K562 (cell line): ENCODE measurements around the gene BEND6.

Source experiments
- CBFB ChIP-seq: sonication (generic); formaldehyde crosslinking; IDR thresholded peaks from 2 replicates; pipeline ENCODE4 v1.4.0; 2020; ENCODE audit warnings: mild to moderate bottlenecking, missing genetic modification reagents
- HNRNPUL1 ChIP-seq: fragments of 200-400 bp; formaldehyde crosslinking; IDR thresholded peaks from 2 replicates; pipeline ENCODE4 v1.6.1; 2017; ENCODE audit warnings: low read length
- TF ChIP-seq, protein P1 (sequence below), 2 experiments: fragments of 450-650 bp in 1 of 2; sonication (generic) in 1 of 2; formaldehyde crosslinking; conservative IDR thresholded peaks; 2 replicates each; pipeline versions ENCODE4 v1.4.0 to v1.8.1; 2020 to 2022; ENCODE audit warnings: mild to moderate bottlenecking in 1 of 2, missing genetic modification reagents in 1 of 2
- TF ChIP-seq, protein P2 (sequence below): fragments of 450-650 bp; IDR thresholded peaks from 2 replicates; pipeline ENCODE4 v1.6.1; 2016; ENCODE audit warnings: mild to moderate bottlenecking, moderate library complexity

DNA sequence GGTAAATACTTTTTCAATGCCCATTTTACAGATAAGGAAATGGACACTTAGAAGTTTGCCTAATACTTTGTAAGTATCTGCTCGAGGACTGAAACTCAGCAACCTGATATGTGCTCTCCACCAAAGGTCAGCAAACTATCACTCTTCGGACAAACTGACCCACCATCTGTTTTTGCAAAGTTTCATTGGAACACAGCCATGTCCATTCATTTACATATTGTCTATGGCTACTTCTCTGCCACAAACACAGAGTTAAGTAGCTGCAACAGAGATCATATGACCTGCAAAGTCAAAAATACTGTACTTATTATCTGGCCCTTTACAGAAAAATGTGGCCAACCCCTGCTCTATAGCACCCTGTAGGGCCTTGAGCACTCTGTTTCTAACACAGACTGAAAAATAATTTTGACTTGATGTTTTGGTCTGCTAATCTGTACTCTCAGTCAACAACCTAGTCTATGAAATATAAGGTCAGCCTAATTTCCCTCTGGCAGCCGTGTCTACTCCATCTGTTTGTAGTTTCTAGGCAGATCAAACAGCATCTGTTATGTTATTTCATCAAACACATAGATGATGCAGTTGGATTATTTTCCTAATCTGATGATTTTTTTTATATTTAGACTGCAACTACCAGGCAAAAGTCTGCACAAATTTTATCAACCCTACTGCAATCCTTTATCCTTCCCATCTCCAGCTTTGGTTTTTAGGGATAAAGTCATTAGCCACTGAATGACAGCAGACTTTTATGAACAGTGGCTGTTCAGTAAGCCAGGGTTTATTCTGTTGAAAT lies 41.4 kb upstream of the BEND6 start:
- TF ChIP-seq, protein P1, sequence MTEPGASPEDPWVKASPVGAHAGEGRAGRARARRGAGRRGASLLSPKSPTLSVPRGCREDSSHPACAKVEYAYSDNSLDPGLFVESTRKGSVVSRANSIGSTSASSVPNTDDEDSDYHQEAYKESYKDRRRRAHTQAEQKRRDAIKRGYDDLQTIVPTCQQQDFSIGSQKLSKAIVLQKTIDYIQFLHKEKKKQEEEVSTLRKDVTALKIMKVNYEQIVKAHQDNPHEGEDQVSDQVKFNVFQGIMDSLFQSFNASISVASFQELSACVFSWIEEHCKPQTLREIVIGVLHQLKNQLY (CRISPR knock-in tag; conservative IDR thresholded peaks at IDR 0.05): no peak
- TF ChIP-seq, protein P2, sequence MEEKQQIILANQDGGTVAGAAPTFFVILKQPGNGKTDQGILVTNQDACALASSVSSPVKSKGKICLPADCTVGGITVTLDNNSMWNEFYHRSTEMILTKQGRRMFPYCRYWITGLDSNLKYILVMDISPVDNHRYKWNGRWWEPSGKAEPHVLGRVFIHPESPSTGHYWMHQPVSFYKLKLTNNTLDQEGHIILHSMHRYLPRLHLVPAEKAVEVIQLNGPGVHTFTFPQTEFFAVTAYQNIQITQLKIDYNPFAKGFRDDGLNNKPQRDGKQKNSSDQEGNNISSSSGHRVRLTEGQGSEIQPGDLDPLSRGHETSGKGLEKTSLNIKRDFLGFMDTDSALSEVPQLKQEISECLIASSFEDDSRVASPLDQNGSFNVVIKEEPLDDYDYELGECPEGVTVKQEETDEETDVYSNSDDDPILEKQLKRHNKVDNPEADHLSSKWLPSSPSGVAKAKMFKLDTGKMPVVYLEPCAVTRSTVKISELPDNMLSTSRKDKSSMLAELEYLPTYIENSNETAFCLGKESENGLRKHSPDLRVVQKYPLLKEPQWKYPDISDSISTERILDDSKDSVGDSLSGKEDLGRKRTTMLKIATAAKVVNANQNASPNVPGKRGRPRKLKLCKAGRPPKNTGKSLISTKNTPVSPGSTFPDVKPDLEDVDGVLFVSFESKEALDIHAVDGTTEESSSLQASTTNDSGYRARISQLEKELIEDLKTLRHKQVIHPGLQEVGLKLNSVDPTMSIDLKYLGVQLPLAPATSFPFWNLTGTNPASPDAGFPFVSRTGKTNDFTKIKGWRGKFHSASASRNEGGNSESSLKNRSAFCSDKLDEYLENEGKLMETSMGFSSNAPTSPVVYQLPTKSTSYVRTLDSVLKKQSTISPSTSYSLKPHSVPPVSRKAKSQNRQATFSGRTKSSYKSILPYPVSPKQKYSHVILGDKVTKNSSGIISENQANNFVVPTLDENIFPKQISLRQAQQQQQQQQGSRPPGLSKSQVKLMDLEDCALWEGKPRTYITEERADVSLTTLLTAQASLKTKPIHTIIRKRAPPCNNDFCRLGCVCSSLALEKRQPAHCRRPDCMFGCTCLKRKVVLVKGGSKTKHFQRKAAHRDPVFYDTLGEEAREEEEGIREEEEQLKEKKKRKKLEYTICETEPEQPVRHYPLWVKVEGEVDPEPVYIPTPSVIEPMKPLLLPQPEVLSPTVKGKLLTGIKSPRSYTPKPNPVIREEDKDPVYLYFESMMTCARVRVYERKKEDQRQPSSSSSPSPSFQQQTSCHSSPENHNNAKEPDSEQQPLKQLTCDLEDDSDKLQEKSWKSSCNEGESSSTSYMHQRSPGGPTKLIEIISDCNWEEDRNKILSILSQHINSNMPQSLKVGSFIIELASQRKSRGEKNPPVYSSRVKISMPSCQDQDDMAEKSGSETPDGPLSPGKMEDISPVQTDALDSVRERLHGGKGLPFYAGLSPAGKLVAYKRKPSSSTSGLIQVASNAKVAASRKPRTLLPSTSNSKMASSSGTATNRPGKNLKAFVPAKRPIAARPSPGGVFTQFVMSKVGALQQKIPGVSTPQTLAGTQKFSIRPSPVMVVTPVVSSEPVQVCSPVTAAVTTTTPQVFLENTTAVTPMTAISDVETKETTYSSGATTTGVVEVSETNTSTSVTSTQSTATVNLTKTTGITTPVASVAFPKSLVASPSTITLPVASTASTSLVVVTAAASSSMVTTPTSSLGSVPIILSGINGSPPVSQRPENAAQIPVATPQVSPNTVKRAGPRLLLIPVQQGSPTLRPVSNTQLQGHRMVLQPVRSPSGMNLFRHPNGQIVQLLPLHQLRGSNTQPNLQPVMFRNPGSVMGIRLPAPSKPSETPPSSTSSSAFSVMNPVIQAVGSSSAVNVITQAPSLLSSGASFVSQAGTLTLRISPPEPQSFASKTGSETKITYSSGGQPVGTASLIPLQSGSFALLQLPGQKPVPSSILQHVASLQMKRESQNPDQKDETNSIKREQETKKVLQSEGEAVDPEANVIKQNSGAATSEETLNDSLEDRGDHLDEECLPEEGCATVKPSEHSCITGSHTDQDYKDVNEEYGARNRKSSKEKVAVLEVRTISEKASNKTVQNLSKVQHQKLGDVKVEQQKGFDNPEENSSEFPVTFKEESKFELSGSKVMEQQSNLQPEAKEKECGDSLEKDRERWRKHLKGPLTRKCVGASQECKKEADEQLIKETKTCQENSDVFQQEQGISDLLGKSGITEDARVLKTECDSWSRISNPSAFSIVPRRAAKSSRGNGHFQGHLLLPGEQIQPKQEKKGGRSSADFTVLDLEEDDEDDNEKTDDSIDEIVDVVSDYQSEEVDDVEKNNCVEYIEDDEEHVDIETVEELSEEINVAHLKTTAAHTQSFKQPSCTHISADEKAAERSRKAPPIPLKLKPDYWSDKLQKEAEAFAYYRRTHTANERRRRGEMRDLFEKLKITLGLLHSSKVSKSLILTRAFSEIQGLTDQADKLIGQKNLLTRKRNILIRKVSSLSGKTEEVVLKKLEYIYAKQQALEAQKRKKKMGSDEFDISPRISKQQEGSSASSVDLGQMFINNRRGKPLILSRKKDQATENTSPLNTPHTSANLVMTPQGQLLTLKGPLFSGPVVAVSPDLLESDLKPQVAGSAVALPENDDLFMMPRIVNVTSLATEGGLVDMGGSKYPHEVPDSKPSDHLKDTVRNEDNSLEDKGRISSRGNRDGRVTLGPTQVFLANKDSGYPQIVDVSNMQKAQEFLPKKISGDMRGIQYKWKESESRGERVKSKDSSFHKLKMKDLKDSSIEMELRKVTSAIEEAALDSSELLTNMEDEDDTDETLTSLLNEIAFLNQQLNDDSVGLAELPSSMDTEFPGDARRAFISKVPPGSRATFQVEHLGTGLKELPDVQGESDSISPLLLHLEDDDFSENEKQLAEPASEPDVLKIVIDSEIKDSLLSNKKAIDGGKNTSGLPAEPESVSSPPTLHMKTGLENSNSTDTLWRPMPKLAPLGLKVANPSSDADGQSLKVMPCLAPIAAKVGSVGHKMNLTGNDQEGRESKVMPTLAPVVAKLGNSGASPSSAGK: no peak
- TF ChIP-seq CBFB (no peak), HNRNPUL1 (no peak)
